ENCODE measurements around the gene DOCK4.

Gene DOCK4

GRCh38 chr7:112225006-112225405 is 18.8 kb upstream of the DOCK4 start:
- Histone ChIP-seq H3K36me3 (ENCODE audit: low read length) (no peaks in the 10 kb centered on the region), H3K79me2 (ENCODE audit: insufficient read depth, low read length) (no peaks in the 10 kb centered on the region; the same call in none of the 2 replicates), H3K9me3 (ENCODE audit: insufficient read depth, low read length) (no peaks in the 10 kb centered on the region), H4K20me1 (ENCODE audit: low read depth, low read length) (no peaks in the 10 kb centered on the region; the same call in 1 of the 2 replicates), H3K4me3 (ENCODE audit: insufficient read depth, low read length, poor library complexity, severe bottlenecking) (no peak overlapping the region), H2AFZ (ENCODE audit: low read depth, low read length, severe bottlenecking) (no peak overlapping the region), H3K4me2 (ENCODE audit: low read depth, low read length, poor library complexity, severe bottlenecking) (no peak overlapping the region), H3K9me2 (replicated peaks; ENCODE audit: insufficient read depth, low read length) (no peaks in the 10 kb centered on the region), H3K9ac (ENCODE audit: low read length) (no peak overlapping the region), H3K27ac (ENCODE audit: low read depth, low read length) (no peak overlapping the region), H3F3A (ENCODE audit: insufficient read depth) (no peaks in the 10 kb centered on the region), H3K27me3 (ENCODE audit: low read length) (no peaks in the 10 kb centered on the region)
- TF ChIP-seq CTCF (IDR thresholded peaks at IDR 0.05; ENCODE audit: insufficient read depth, low read length, poor library complexity, severe bottlenecking) (no peak), EZH2phosphoT487 (conservative IDR thresholded peaks at IDR 0.05; ENCODE audit: low read length) (no peak)

- no peaks in the 10 kb centered on the region for H3F3A ChIP-seq (ENCODE audit: insufficient read depth)
- no peaks in the 10 kb centered on the region for H3K9me2 ChIP-seq (replicated peaks; ENCODE audit: insufficient read depth, low read length)
- no peaks in the 10 kb centered on the region for H3K27me3 ChIP-seq (ENCODE audit: low read length)
- H3K9me3 ChIP-seq (ENCODE audit: insufficient read depth, low read length), result no peaks in the 10 kb centered on the region
- H3K4me2 ChIP-seq (ENCODE audit: low read depth, low read length, poor library complexity, severe bottlenecking), result no peak overlapping the region
- no peaks in the 10 kb centered on the region; the same call in 1 of the 2 replicates for H4K20me1 ChIP-seq (ENCODE audit: low read depth, low read length)
- no peaks in the 10 kb centered on the region; the same call in none of the 2 replicates for H3K79me2 ChIP-seq (ENCODE audit: insufficient read depth, low read length)
- H3K4me3 ChIP-seq (ENCODE audit: insufficient read depth, low read length, poor library complexity, severe bottlenecking), result no peak overlapping the region
- no peaks in the 10 kb centered on the region for H3K36me3 ChIP-seq (ENCODE audit: low read length)
- no peak overlapping the region for H2AFZ ChIP-seq (ENCODE audit: low read depth, low read length, severe bottlenecking)
- TF ChIP-seq EZH2phosphoT487 (conservative IDR thresholded peaks at IDR 0.05; ENCODE audit: low read length) (no peak), CTCF (IDR thresholded peaks at IDR 0.05; ENCODE audit: insufficient read depth, low read length, poor library complexity, severe bottlenecking) (no peak)
- no peak overlapping the region for H3K27ac ChIP-seq (ENCODE audit: low read depth, low read length)
- H3K9ac ChIP-seq (ENCODE audit: low read length), result no peak overlapping the region
These were observed 18.0 kb upstream of the DOCK4 start for GRCh38 chr7:112224186-112224585.

- no peaks in the 10 kb centered on the region for H3K9me3 ChIP-seq (ENCODE audit: insufficient read depth, low read length)
- no peak overlapping the region for H3K4me2 ChIP-seq (ENCODE audit: low read depth, low read length, poor library complexity, severe bottlenecking)
- H2AFZ ChIP-seq (ENCODE audit: low read depth, low read length, severe bottlenecking), result no peak overlapping the region
- H3K27me3 ChIP-seq (ENCODE audit: low read length), result no peaks in the 10 kb centered on the region
- TF ChIP-seq CTCF (IDR thresholded peaks at IDR 0.05; ENCODE audit: insufficient read depth, low read length, poor library complexity, severe bottlenecking) (no peak), EZH2phosphoT487 (conservative IDR thresholded peaks at IDR 0.05; ENCODE audit: low read length) (no peak)
- no peaks in the 10 kb centered on the region; the same call in none of the 2 replicates for H3K79me2 ChIP-seq (ENCODE audit: insufficient read depth, low read length)
- H3F3A ChIP-seq (ENCODE audit: insufficient read depth), result no peaks in the 10 kb centered on the region
- no peak overlapping the region for H3K4me3 ChIP-seq (ENCODE audit: insufficient read depth, low read length, poor library complexity, severe bottlenecking)
- no peaks in the 10 kb centered on the region for H4K20me1 ChIP-seq (ENCODE audit: low read depth, low read length)
- H3K27ac ChIP-seq (ENCODE audit: low read depth, low read length), result no peak overlapping the region
- H3K9me2 ChIP-seq (replicated peaks; ENCODE audit: insufficient read depth, low read length), result no peaks in the 10 kb centered on the region
- H3K36me3 ChIP-seq (ENCODE audit: low read length), result no peaks in the 10 kb centered on the region
- no peak overlapping the region for H3K9ac ChIP-seq (ENCODE audit: low read length)
These were observed 17.1 kb upstream of the DOCK4 start for GRCh38 chr7:112223310-112223709.
